ENCODE measurements around the gene PLEKHA4.
"Not testable (repeated sequence)": the region's sequence is repeated elsewhere in the genome, so short reads cannot be mapped to it uniquely, and the experiment has no call there.

PLEKHA4 gene

DNA sequence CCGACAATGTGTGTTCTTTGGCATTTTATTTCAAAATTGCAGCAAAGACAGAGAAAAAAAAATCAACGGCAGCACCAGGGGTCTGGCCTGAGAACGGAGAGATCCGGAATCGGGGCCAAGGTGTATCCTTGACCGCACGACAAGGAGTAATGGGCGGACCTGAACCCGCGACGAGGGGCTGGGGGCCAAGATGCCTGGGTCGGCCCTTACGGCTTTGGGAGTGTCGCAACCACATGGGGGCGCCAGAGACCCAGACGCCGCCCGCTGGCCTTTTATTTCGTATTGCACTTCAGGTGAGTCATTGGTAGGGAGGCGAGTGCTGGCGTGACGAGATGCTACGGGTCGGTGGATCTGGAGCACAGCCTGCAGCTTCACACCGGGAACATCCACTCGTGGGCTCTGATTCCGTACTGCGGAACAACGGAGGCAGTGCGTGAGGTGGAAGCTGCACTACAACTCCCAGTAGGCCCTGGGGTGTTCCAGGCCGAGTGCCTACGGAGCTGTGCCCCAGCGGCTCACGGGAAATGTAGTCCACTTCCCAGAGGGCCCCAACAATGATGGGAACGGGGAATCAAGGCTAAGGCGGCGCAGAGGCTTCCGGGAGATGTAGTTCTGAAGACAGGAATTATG is 73.2 kb downstream of the PLEKHA4 start:
- DNase-seq = no peak

DNA sequence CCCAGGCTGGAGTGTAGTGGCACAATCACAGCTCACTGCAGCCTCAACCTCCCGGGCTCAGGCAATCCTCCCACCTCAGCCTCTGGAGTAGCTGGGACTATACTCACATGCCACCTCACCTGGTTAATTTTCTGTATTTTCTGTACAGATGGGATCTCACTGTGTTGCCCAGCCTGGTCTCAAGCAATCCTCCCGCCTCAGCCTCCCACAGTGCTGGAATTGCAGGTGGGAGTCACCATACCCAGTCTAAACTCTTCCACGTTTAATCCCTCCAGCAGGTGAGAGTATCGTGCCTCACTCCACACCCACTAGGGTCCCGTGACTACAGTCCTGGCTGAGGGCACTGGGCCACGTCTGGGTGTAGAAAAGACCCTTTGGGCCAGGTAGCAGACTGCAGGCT is 74.1 kb downstream of the PLEKHA4 start:
- DNase-seq = no peak

- DNase-seq = no peak
These were observed 75.1 kb downstream of the PLEKHA4 start for GRCh38 chr19:48793271-48793670.

- DNase-seq = not testable (repeated sequence)
These were observed 81.1 kb downstream of the PLEKHA4 start for GRCh38 chr19:48787331-48787730.

Measured in cortex of kidney (tissue), 1 donor.